Hematopoietic multipotent progenitor cell treated with erythropoietin and hydrocortisone succinate and interleukin-3 and kit ligand, for 8 days (in vitro differentiated cells): ENCODE results near the gene PARD6B.
"Not testable (repeated sequence)": the region's sequence is repeated elsewhere in the genome, so short reads cannot be mapped to it uniquely, and the experiment has no call there.

Experiments
- DNase-seq: peaks from one replicate; pipeline ENCODE4 v3.0.0-alpha.2; 2015

Gene PARD6B

GRCh38 chr20:50776122-50776817 lies 44.9 kb downstream of the PARD6B start:
- DNase-seq = no peak

- DNase-seq = no peak
These were observed 46.0 kb downstream of the PARD6B start for GRCh38 chr20:50777373-50777772.

- DNase-seq = not testable (repeated sequence)
These were observed 47.6 kb downstream of the PARD6B start for GRCh38 chr20:50778994-50779393.

GRCh38 chr20:50783390-50783789 lies 52.0 kb downstream of the PARD6B start:
- no peak for DNase-seq

- DNase-seq = no peak
These were observed 52.5 kb downstream of the PARD6B start for GRCh38 chr20:50783903-50784302.

GRCh38 chr20:50784464-50784863 lies 53.1 kb downstream of the PARD6B start:
- DNase-seq = no peak

- no peak for DNase-seq
These were observed 55.3 kb downstream of the PARD6B start for GRCh38 chr20:50786703-50787102.

GRCh38 chr20:50787181-50787580 lies 55.8 kb downstream of the PARD6B start:
- DNase-seq = no peak

- DNase-seq = no peak
These were observed 56.9 kb downstream of the PARD6B start for GRCh38 chr20:50788045-50788991.

GRCh38 chr20:50789968-50790650 lies 58.7 kb downstream of the PARD6B start:
- peak; percentile 9 for DNase-seq

GRCh38 chr20:50790651-50791277 lies 59.4 kb downstream of the PARD6B start:
- peak; percentile 89 for DNase-seq

GRCh38 chr20:50792708-50793574 lies 61.6 kb downstream of the PARD6B start:
- DNase-seq = no peak

- DNase-seq = peak; percentile 54
These were observed 62.2 kb downstream of the PARD6B start for GRCh38 chr20:50793575-50794016.

GRCh38 chr20:50794181-50794845 lies 62.9 kb downstream of the PARD6B start:
- no peak for DNase-seq

GRCh38 chr20:50794846-50795634 lies 63.7 kb downstream of the PARD6B start, which contains the start of gene BCAS4:
BCAS4 (plus strand) TSS chr20:50795061; CDS start chr20:50795084, 23 bp downstream.
- peak; percentile 71 for DNase-seq

GRCh38 chr20:50797142-50797541 lies 65.8 kb downstream of the PARD6B start:
- no peak for DNase-seq

GRCh38 chr20:50798650-50799049 lies 67.3 kb downstream of the PARD6B start:
- no peak for DNase-seq

GRCh38 chr20:50799176-50799889 lies 68.0 kb downstream of the PARD6B start:
- no peak for DNase-seq

GRCh38 chr20:50799890-50800550 lies 68.6 kb downstream of the PARD6B start:
- DNase-seq = no peak
